Panc1 (cell line): Measurements from ENCODE around the gene RHEB.
A peak's percentile ranks its signal among the peaks of the same experiment; 100 is the strongest.

ENCODE experiments used
- CTCF ChIP-seq: fragments of 450-650 bp; IDR thresholded peaks from 2 replicates; pipeline ENCODE4 v1.5.1; 2017; ENCODE audit warnings: mild to moderate bottlenecking
- POLR2AphosphoS5 ChIP-seq: IDR thresholded peaks from 2 replicates; pipeline ENCODE4 v1.6.1; 2012; ENCODE audit warnings: mild to moderate bottlenecking, low read depth, low read length, moderate library complexity
- REST ChIP-seq, 2 experiments: IDR thresholded peaks; 2 replicates each; pipeline ENCODE4 v1.6.1; 2011 to 2012; ENCODE audit warnings: low read depth in 2 of 2, control low read depth in 1 of 2, low read length in 1 of 2, mild to moderate bottlenecking in 1 of 2, moderate library complexity in 1 of 2; ENCODE audit not compliant: insufficient read depth in 1 of 2
- SIN3A ChIP-seq: IDR thresholded peaks from 2 replicates; pipeline ENCODE4 v1.6.1; 2012; ENCODE audit warnings: low read depth, mild to moderate bottlenecking, low read length, moderate library complexity, borderline replicate concordance; ENCODE audit not compliant: insufficient read depth
- TCF7L2 ChIP-seq: IDR thresholded peaks from 2 replicates; pipeline ENCODE4 v1.6.1; 2011; ENCODE audit warnings: mild to moderate bottlenecking, low read depth, low read length, inconsistent platforms

GRCh38 chr7:151537818-151538561 is 18.3 kb upstream of the RHEB start:
- TF ChIP-seq CTCF (no peak), POLR2AphosphoS5 (no peak), REST (IDR thresholded peaks at IDR 0.05; ENCODE audit: insufficient read depth in 1 of 2, low read depth in 2 of 2, low read length in 1 of 2) (no peak), SIN3A (no peak), TCF7L2 (peak; percentile 59; the same call in 1 of the 2 replicates)
